ENCODE measurements around the gene CSN2. TPM values are rescaled to one million over a fixed set of nuclear protein-coding genes. Genes with fewer than 3 reads are reported as not detected.

CSN2 gene
- total RNA-seq, 1 experiment from 2014 or later = not detected

DNA sequence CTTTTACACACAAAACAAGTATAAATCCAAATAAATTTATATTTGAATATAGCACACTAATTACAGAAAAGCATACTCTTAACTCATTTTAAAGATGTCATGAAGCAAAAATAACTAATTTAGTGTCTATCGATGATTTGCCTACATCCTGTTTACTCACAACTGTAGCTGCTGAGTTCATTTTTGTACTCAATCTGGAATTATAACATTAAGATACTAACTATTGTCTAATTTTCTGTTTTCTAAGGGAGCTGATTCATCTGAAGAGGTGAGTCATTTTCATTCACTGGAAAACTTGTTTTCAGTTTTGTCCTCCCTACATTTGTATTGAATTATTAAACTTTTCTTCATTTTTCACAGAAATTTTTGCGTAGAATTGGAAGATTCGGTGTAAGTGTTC, 33.9 kb upstream of the CSN2 start:
- POLR2A ChIA-PET = no interaction called here
- Mint-ChIP-seq H3K27ac (ENCODE audit: low read depth, unreplicated experiment) (no peak overlapping the region), H3K27me3 (ENCODE audit: insufficient read depth, unreplicated experiment) (peaks cover 36% of the 10 kb centered on the region), H3K4me3 (ENCODE audit: unreplicated experiment) (no peak overlapping the region), H3K4me1 (ENCODE audit: insufficient read depth, unreplicated experiment) (no peaks in the 10 kb centered on the region), H3K9me3 (ENCODE audit: unreplicated experiment) (no peaks in the 10 kb centered on the region), H3K36me3 (ENCODE audit: insufficient read depth, unreplicated experiment) (no peaks in the 10 kb centered on the region)
- CTCF ChIA-PET = no interaction called here
- intact Hi-C loops (cut with micrococcal nuclease) = no loop called here
- peak; percentile 2 for DNase-seq (ENCODE audit: unreplicated experiment)
- TF ChIP-seq, protein P1, sequence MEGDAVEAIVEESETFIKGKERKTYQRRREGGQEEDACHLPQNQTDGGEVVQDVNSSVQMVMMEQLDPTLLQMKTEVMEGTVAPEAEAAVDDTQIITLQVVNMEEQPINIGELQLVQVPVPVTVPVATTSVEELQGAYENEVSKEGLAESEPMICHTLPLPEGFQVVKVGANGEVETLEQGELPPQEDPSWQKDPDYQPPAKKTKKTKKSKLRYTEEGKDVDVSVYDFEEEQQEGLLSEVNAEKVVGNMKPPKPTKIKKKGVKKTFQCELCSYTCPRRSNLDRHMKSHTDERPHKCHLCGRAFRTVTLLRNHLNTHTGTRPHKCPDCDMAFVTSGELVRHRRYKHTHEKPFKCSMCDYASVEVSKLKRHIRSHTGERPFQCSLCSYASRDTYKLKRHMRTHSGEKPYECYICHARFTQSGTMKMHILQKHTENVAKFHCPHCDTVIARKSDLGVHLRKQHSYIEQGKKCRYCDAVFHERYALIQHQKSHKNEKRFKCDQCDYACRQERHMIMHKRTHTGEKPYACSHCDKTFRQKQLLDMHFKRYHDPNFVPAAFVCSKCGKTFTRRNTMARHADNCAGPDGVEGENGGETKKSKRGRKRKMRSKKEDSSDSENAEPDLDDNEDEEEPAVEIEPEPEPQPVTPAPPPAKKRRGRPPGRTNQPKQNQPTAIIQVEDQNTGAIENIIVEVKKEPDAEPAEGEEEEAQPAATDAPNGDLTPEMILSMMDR (IDR thresholded peaks at IDR 0.05; ENCODE audit: unreplicated experiment) = no peak
- no TSS peak for BruUV-seq (replicated peaks)

GRCh38 chr4:69995526-69996016, 30.0 kb upstream of the CSN2 start, which contains the start of gene STATH:
STATH (plus strand) TSS chr4:69995966; CDS start chr4:69998438, 2,472 bp downstream.
- ChIA-PET CTCF (no interaction called here), POLR2A (no interaction called here)
- H3K36me3 Mint-ChIP-seq (ENCODE audit: insufficient read depth, unreplicated experiment) = no peaks in the 10 kb centered on the region
- peak; percentile 46 for DNase-seq (ENCODE audit: unreplicated experiment)
- H3K4me1 Mint-ChIP-seq (ENCODE audit: insufficient read depth, unreplicated experiment) = no peaks in the 10 kb centered on the region
- no peak within 1 kb of the TSS for H3K27ac Mint-ChIP-seq (ENCODE audit: low read depth, unreplicated experiment)
- peaks cover 49% of the 10 kb centered on the region for H3K27me3 Mint-ChIP-seq (ENCODE audit: insufficient read depth, unreplicated experiment)
- no peaks in the 10 kb centered on the region for H3K9me3 Mint-ChIP-seq (ENCODE audit: unreplicated experiment)
- H3K4me3 Mint-ChIP-seq (ENCODE audit: unreplicated experiment) = no peak within 1 kb of the TSS
- TF ChIP-seq, protein P1 (IDR thresholded peaks at IDR 0.05; ENCODE audit: unreplicated experiment) = no peak
- no TSS peak for BruUV-seq (replicated peaks)
- intact Hi-C loops (cut with micrococcal nuclease) = no loop called here

DNA sequence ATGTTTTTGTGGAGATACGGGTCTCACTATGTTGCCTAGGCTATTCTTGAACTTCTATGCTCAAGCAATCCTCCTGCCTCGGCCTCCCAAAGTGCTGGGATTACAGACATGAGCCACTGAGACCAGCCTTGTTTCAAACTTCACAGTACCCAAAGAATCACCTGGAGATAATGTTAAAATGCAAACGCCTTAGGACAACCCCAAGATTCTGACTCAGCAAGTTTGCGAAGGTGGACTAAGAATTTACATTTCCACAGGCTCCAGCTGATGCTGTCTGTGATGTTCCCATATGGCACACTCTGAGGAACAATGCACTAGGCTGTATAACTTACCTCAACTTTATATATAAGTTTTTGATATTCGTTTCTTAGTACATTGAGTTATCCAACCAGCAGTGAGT, 29.3 kb upstream of the CSN2 start:
- TF ChIP-seq, protein P1 (IDR thresholded peaks at IDR 0.05; ENCODE audit: unreplicated experiment) = no peak
- POLR2A ChIA-PET = no interaction called here
- H3K27ac Mint-ChIP-seq (ENCODE audit: low read depth, unreplicated experiment) = no peak overlapping the region
- DNase-seq (ENCODE audit: unreplicated experiment) = no peak
- intact Hi-C loops (cut with micrococcal nuclease) = no loop called here
- no peak overlapping the region for H3K4me3 Mint-ChIP-seq (ENCODE audit: unreplicated experiment)
- H3K27me3 Mint-ChIP-seq (ENCODE audit: insufficient read depth, unreplicated experiment) = peaks cover 49% of the 10 kb centered on the region
- no peaks in the 10 kb centered on the region for H3K4me1 Mint-ChIP-seq (ENCODE audit: insufficient read depth, unreplicated experiment)
- CTCF ChIA-PET = no interaction called here
- no TSS peak for BruUV-seq (replicated peaks)
- no peaks in the 10 kb centered on the region for H3K9me3 Mint-ChIP-seq (ENCODE audit: unreplicated experiment)
- no peaks in the 10 kb centered on the region for H3K36me3 Mint-ChIP-seq (ENCODE audit: insufficient read depth, unreplicated experiment)

DNA sequence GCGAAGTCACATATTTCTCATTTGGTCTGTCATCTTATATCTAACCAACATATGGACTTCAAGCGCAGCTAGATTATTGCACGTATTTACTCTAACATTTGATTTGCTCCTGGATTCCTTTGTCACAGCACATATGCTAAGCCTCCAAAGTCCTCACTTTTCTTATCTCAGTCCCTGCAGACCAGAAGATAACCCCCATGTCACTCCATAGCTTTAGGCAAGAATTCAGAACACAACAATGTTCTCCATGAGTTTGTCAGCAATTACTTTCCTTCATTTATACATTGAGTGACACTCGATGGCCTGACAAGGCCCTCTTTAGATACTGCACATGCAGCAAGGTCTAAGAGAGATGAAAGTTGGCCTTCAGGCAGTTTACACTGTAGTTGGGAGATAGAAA, 25.5 kb upstream of the CSN2 start:
- POLR2A ChIA-PET = no interaction called here
- Mint-ChIP-seq H3K4me3 (ENCODE audit: unreplicated experiment) (no peak overlapping the region), H3K9me3 (ENCODE audit: unreplicated experiment) (no peaks in the 10 kb centered on the region), H3K4me1 (ENCODE audit: insufficient read depth, unreplicated experiment) (no peaks in the 10 kb centered on the region), H3K36me3 (ENCODE audit: insufficient read depth, unreplicated experiment) (no peaks in the 10 kb centered on the region), H3K27ac (ENCODE audit: low read depth, unreplicated experiment) (no peak overlapping the region), H3K27me3 (ENCODE audit: insufficient read depth, unreplicated experiment) (peaks cover 43% of the 10 kb centered on the region)
- CTCF ChIA-PET = no interaction called here
- intact Hi-C loops (cut with micrococcal nuclease) = no loop called here
- BruUV-seq (replicated peaks) = no TSS peak
- TF ChIP-seq, protein P1 (IDR thresholded peaks at IDR 0.05; ENCODE audit: unreplicated experiment) = no peak
- DNase-seq (ENCODE audit: unreplicated experiment) = no peak
